CD14-positive monocyte (primary cell): ENCODE data around the gene ROBO2. TPM values are rescaled to one million over a fixed set of nuclear protein-coding genes. Genes with fewer than 3 reads are reported as not detected.

Experiments used
- DNase-seq, 3 donors: peaks; one replicate each; pipeline ENCODE4 v3.0.0-alpha.2; 2011 to 2022
- H2AFZ ChIP-seq: 2 replicates; pipeline ENCODE4 v1.6.0; 2012; ENCODE audit warnings: mild to moderate bottlenecking, low read depth, low read length, inconsistent platforms; ENCODE audit not compliant: insufficient read depth, poor library complexity, severe bottlenecking
- H3K27ac ChIP-seq, 2 donors: 1 replicate in 1 of 2; 2 replicates in 1 of 2; pipeline ENCODE4 v1.5.1; 2012 to 2013; ENCODE audit warnings: low read length in 2 of 2, control low read depth in 1 of 2, inconsistent platforms in 1 of 2, low read depth in 1 of 2, mild to moderate bottlenecking in 1 of 2
- H3K27me3 ChIP-seq, 2 donors: one replicate each; pipeline versions ENCODE4 v1.6.0 to v1.6.1; 2011 to 2013; ENCODE audit warnings: low read length in 2 of 2; ENCODE audit not compliant: control insufficient read depth in 2 of 2, insufficient read depth in 2 of 2
- H3K36me3 ChIP-seq, 2 donors: replicated peaks in 1 of 2; 1 replicate in 1 of 2; 2 replicates in 1 of 2; pipeline versions ENCODE4 v1.5.1 to v1.6.1; 2012 to 2013; ENCODE audit warnings: low read length in 2 of 2, control low read depth in 1 of 2, inconsistent platforms in 1 of 2, mild to moderate bottlenecking in 1 of 2; ENCODE audit not compliant: insufficient read depth in 2 of 2, control insufficient read depth in 1 of 2
- H3K4me1 ChIP-seq, 2 donors: 1 replicate in 1 of 2; 2 replicates in 1 of 2; pipeline versions ENCODE4 v1.5.1 to v1.6.1; 2012 to 2013; ENCODE audit warnings: low read length in 2 of 2, control low read depth in 1 of 2, inconsistent platforms in 1 of 2, mild to moderate bottlenecking in 1 of 2, moderate library complexity in 1 of 2; ENCODE audit not compliant: insufficient read depth in 2 of 2, control insufficient read depth in 1 of 2
- H3K4me2 ChIP-seq: replicated peaks from 2 replicates; pipeline ENCODE3; 2012; ENCODE audit warnings: low read length, moderate library complexity, mild to moderate bottlenecking; ENCODE audit not compliant: poor library complexity, severe bottlenecking; ENCODE audit errors: extremely low read depth
- H3K4me3 ChIP-seq, 3 experiments: fragments of 200-600 bp in 1 of 3; sonication (generic) in 1 of 3; replicated peaks in 1 of 3; 1 replicate in 2 of 3; 2 replicates in 1 of 3; pipeline ENCODE4 v1.5.1; 2011 to 2013; ENCODE audit warnings: low read length in 3 of 3, mild to moderate bottlenecking in 3 of 3, control low read depth in 2 of 3, low read depth in 2 of 3, inconsistent platforms in 1 of 3, moderate library complexity in 1 of 3
- H3K79me2 ChIP-seq: 2 replicates; pipeline ENCODE4 v1.6.0; 2012; ENCODE audit warnings: mild to moderate bottlenecking, control low read depth, inconsistent platforms, low read length, moderate library complexity; ENCODE audit not compliant: insufficient read depth
- H3K9ac ChIP-seq: 2 replicates; pipeline ENCODE4 v1.6.0; 2017; ENCODE audit warnings: low read length, mild to moderate bottlenecking; ENCODE audit not compliant: insufficient read depth, poor library complexity, severe bottlenecking
- H3K9me3 ChIP-seq, 2 donors: replicated peaks in 1 of 2; 1 replicate in 1 of 2; 2 replicates in 1 of 2; pipeline versions ENCODE4 v1.5.1 to v1.6.1; 2012 to 2013; ENCODE audit warnings: low read length in 2 of 2, control low read depth in 1 of 2; ENCODE audit not compliant: control insufficient read depth in 1 of 2, insufficient read depth in 1 of 2
- H4K20me1 ChIP-seq: 2 replicates; pipeline ENCODE4 v1.6.0; 2012; ENCODE audit warnings: mild to moderate bottlenecking, low read length, control low read depth, moderate library complexity; ENCODE audit not compliant: insufficient read depth
- H3K27ac Mint-ChIP-seq, 7 donors: one replicate each; pipeline ENCODE4 v1.8.0; 2020; ENCODE audit warnings: mild to moderate bottlenecking in 7 of 7, mixed read lengths in 7 of 7, moderate library complexity in 6 of 7, inconsistent platforms in 2 of 7
- H3K27me3 Mint-ChIP-seq, 3 donors: one replicate each; pipeline ENCODE4 v1.8.0; 2021 to 2022; ENCODE audit warnings: low read depth in 3 of 3, mild to moderate bottlenecking in 3 of 3, mixed read lengths in 3 of 3, moderate library complexity in 3 of 3, inconsistent platforms in 1 of 3
- H3K36me3 Mint-ChIP-seq, 2 donors: one replicate each; pipeline ENCODE4 v1.8.0; 2020; ENCODE audit warnings: mixed read lengths in 2 of 2, inconsistent platforms in 1 of 2, mild to moderate bottlenecking in 1 of 2
- H3K4me1 Mint-ChIP-seq: one replicate; pipeline ENCODE4 v1.8.0; 2020; ENCODE audit warnings: mild to moderate bottlenecking, mixed read lengths
- H3K4me3 Mint-ChIP-seq, 2 donors: one replicate each; pipeline ENCODE4 v1.8.0; 2020; ENCODE audit warnings: mild to moderate bottlenecking in 2 of 2, mixed read lengths in 2 of 2, moderate library complexity in 1 of 2
- H3K9me3 Mint-ChIP-seq, 7 donors: one replicate each; pipeline ENCODE4 v1.8.0; 2020 to 2022; ENCODE audit warnings: mixed read lengths in 7 of 7, mild to moderate bottlenecking in 6 of 7, moderate library complexity in 6 of 7, inconsistent platforms in 2 of 7
- WGBS: methylation state at CpG from one replicate; pipeline ENCODE4 v1.1.5; 2013; ENCODE audit warnings: missing lambda C conversion rate; ENCODE audit not compliant: insufficient coverage; 5-methylcytosine and 5-hydroxymethylcytosine counted together
- intact Hi-C, 2 donors: fragments of 100-400 bp; cut with micrococcal nuclease; formaldehyde crosslinking; loops; one replicate each; pipeline versions ENCODE4 v1.15.0 to v1.15.1; 2023
- polyA plus RNA-seq, 3 donors: library from polyadenylated mRNA; depleted of rRNA in 1 of 3; unstranded in 2 of 3; stranded (reverse) in 1 of 3; fragments of 300-500 nt in 2 of 3; fragments of >200 nt in 1 of 3; fragmentation: Illumina TruSeq in 2 of 3; gene quantifications; 1 replicate in 2 of 3; 2 replicates in 1 of 3; pipeline ENCODE4 v1.2.3, GENCODE V29; 2012 to 2021
- TF ChIP-seq, protein P1 (sequence below): fragments of 200-600 bp; IDR thresholded peaks from one replicate; pipeline ENCODE4 v1.8.0; 2022; ENCODE audit warnings: antibody characterized with exemption, mild to moderate bottlenecking

ROBO2 gene
- polyA plus RNA-seq, 3 donors = not detected

GRCh38 chr3:77147836-77148578, 108.1 kb downstream of the ROBO2 start:
- H3K4me1 Mint-ChIP-seq = no peaks in the 10 kb centered on the region
- intact Hi-C loops = no loop called here
- H3K4me3 ChIP-seq = no peak overlapping the region

GRCh38 chr3:77149382-77149781, 109.5 kb downstream of the ROBO2 start:
- intact Hi-C loops = no loop called here
- no CpG with 5 or more reads among the region's 2 CpGs for WGBS
- H2AFZ ChIP-seq = no peak overlapping the region

More at GRCh38 chr3:77147836-77148578, 108.1 kb downstream of the ROBO2 start:
- Histone ChIP-seq H3K4me1 (no peaks in the 10 kb centered on the region), H3K9ac (no peak overlapping the region), H3K27ac (no peak overlapping the region), H4K20me1 (no peaks in the 10 kb centered on the region), H3K4me2 (no peak overlapping the region), H3K27me3 (no peaks in the 10 kb centered on the region), H3K36me3 (no peaks in the 10 kb centered on the region), H2AFZ (no peak overlapping the region), H3K79me2 (no peaks in the 10 kb centered on the region), H3K9me3 (no peaks in the 10 kb centered on the region)
- no CpG with 5 or more reads among the region's 8 CpGs for WGBS
- Mint-ChIP-seq H3K27ac (no peak overlapping the region), H3K4me3 (no peak overlapping the region), H3K9me3 (peaks cover 0 to 2% (median 0%) of the 10 kb centered on the region in 7 donors), H3K36me3 (no peaks in the 10 kb centered on the region), H3K27me3 (no peaks in the 10 kb centered on the region)
- DNase-seq = no peak
- TF ChIP-seq, protein P1, sequence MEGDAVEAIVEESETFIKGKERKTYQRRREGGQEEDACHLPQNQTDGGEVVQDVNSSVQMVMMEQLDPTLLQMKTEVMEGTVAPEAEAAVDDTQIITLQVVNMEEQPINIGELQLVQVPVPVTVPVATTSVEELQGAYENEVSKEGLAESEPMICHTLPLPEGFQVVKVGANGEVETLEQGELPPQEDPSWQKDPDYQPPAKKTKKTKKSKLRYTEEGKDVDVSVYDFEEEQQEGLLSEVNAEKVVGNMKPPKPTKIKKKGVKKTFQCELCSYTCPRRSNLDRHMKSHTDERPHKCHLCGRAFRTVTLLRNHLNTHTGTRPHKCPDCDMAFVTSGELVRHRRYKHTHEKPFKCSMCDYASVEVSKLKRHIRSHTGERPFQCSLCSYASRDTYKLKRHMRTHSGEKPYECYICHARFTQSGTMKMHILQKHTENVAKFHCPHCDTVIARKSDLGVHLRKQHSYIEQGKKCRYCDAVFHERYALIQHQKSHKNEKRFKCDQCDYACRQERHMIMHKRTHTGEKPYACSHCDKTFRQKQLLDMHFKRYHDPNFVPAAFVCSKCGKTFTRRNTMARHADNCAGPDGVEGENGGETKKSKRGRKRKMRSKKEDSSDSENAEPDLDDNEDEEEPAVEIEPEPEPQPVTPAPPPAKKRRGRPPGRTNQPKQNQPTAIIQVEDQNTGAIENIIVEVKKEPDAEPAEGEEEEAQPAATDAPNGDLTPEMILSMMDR = no peak

More at GRCh38 chr3:77149382-77149781, 109.5 kb downstream of the ROBO2 start:
- no peak for DNase-seq
- Mint-ChIP-seq H3K4me3 (no peak overlapping the region), H3K27me3 (no peaks in the 10 kb centered on the region), H3K9me3 (peaks cover 0 to 2% (median 0%) of the 10 kb centered on the region in 7 donors), H3K36me3 (no peaks in the 10 kb centered on the region), H3K27ac (no peak overlapping the region), H3K4me1 (no peaks in the 10 kb centered on the region)
- Histone ChIP-seq H3K9ac (no peak overlapping the region), H3K4me2 (no peak overlapping the region), H3K4me1 (no peaks in the 10 kb centered on the region), H3K27ac (no peak overlapping the region), H3K27me3 (no peaks in the 10 kb centered on the region), H3K79me2 (no peaks in the 10 kb centered on the region), H3K36me3 (no peaks in the 10 kb centered on the region), H3K9me3 (no peaks in the 10 kb centered on the region), H4K20me1 (no peaks in the 10 kb centered on the region), H3K4me3 (no peak overlapping the region)
- TF ChIP-seq, protein P1 = no peak
